HEK293 (cell line): ENCODE results near the gene SNRNP70.

Source experiments
- BCL11B ChIP-seq: fragments of 450-650 bp; formaldehyde crosslinking; IDR thresholded peaks from 2 replicates; pipeline ENCODE4 v1.5.1; 2016; ENCODE audit warnings: low read depth, missing biosample characterization, missing genetic modification characterization
- HOXA7 ChIP-seq: sonication (generic); formaldehyde crosslinking; IDR thresholded peaks from 2 replicates; pipeline ENCODE4 v1.8.1; 2022; ENCODE audit warnings: missing genetic modification reagents, borderline replicate concordance
- HOXD13 ChIP-seq: sonication (generic); formaldehyde crosslinking; IDR thresholded peaks from 2 replicates; pipeline ENCODE4 v1.8.0; 2022; ENCODE audit warnings: missing genetic modification reagents, borderline replicate concordance
- MZF1 ChIP-seq: fragments of 450-650 bp; formaldehyde crosslinking; IDR thresholded peaks from 2 replicates; pipeline ENCODE4 v1.5.1; 2017; ENCODE audit warnings: missing biosample characterization, missing genetic modification characterization, borderline replicate concordance
- SETDB1 ChIP-seq: IDR thresholded peaks from one replicate; pipeline ENCODE4 v1.6.1; 2017; ENCODE audit warnings: mild to moderate bottlenecking, low read length, moderate library complexity, mixed read lengths; ENCODE audit not compliant: insufficient read length
- WT1 ChIP-seq: fragments of 450-650 bp; formaldehyde crosslinking; IDR thresholded peaks from 2 replicates; pipeline ENCODE4 v1.5.1; 2016; ENCODE audit warnings: missing biosample characterization, missing genetic modification characterization
- YY2 ChIP-seq: fragments of 450-650 bp; formaldehyde crosslinking; IDR thresholded peaks from 2 replicates; pipeline ENCODE4 v1.5.1; 2016; ENCODE audit warnings: missing biosample characterization, missing genetic modification characterization
- ZBTB21 ChIP-seq: fragments of 450-650 bp; formaldehyde crosslinking; IDR thresholded peaks from 2 replicates; pipeline ENCODE4 v1.5.1; 2017; ENCODE audit warnings: missing biosample characterization, missing genetic modification characterization
- ZBTB7A ChIP-seq: fragments of 450-650 bp; formaldehyde crosslinking; IDR thresholded peaks from 2 replicates; pipeline ENCODE4 v1.5.1; 2016; ENCODE audit warnings: low read depth, missing biosample characterization, missing genetic modification characterization
- ZFP3 ChIP-seq: fragments of 450-650 bp; formaldehyde crosslinking; IDR thresholded peaks from 2 replicates; pipeline ENCODE4 v1.5.1; 2016; ENCODE audit warnings: low read depth, missing biosample characterization, missing genetic modification characterization
- ZNF155 ChIP-seq: fragments of 450-650 bp; formaldehyde crosslinking; IDR thresholded peaks from 2 replicates; pipeline ENCODE4 v1.5.1; 2016; ENCODE audit warnings: missing biosample characterization, missing genetic modification characterization
- ZNF157 ChIP-seq: fragments of 450-650 bp; formaldehyde crosslinking; IDR thresholded peaks from 2 replicates; pipeline ENCODE4 v1.5.1; 2016; ENCODE audit warnings: missing biosample characterization, missing genetic modification characterization
- ZNF169 ChIP-seq: fragments of 450-650 bp; formaldehyde crosslinking; IDR thresholded peaks from 2 replicates; pipeline ENCODE4 v1.5.1; 2016; ENCODE audit warnings: missing biosample characterization, missing genetic modification characterization
- ZNF23 ChIP-seq: fragments of 450-650 bp; formaldehyde crosslinking; IDR thresholded peaks from 2 replicates; pipeline ENCODE4 v1.5.1; 2016; ENCODE audit warnings: missing biosample characterization, missing genetic modification characterization, borderline replicate concordance
- ZNF341 ChIP-seq: fragments of 450-650 bp; formaldehyde crosslinking; IDR thresholded peaks from 2 replicates; pipeline ENCODE4; 2016; ENCODE audit warnings: low read depth, missing biosample characterization, missing genetic modification characterization
- ZNF366 ChIP-seq: fragments of 450-650 bp; formaldehyde crosslinking; conservative IDR thresholded peaks from 2 replicates; pipeline ENCODE4 v1.5.1; 2016; ENCODE audit warnings: missing biosample characterization, missing genetic modification characterization
- ZNF426 ChIP-seq: fragments of 450-650 bp; formaldehyde crosslinking; IDR thresholded peaks from 2 replicates; pipeline ENCODE4 v1.5.1; 2017; ENCODE audit warnings: missing biosample characterization, missing genetic modification characterization, mild to moderate bottlenecking, inconsistent platforms, moderate library complexity
- ZNF473 ChIP-seq: fragments of 450-650 bp; formaldehyde crosslinking; IDR thresholded peaks from 2 replicates; pipeline ENCODE4 v1.5.1; 2017; ENCODE audit warnings: missing biosample characterization, missing genetic modification characterization
- ZNF510 ChIP-seq: fragments of 450-650 bp; formaldehyde crosslinking; IDR thresholded peaks from 2 replicates; pipeline ENCODE4 v1.5.1; 2018; ENCODE audit warnings: mild to moderate bottlenecking, missing genetic modification characterization, missing biosample characterization; ENCODE audit not compliant: insufficient replicate concordance
- ZNF530 ChIP-seq: fragments of 450-650 bp; formaldehyde crosslinking; IDR thresholded peaks from 2 replicates; pipeline ENCODE4 v1.5.1; 2016; ENCODE audit warnings: low read depth, missing biosample characterization, missing genetic modification characterization
- ZNF549 ChIP-seq: fragments of 450-650 bp; IDR thresholded peaks from 2 replicates; pipeline ENCODE4 v1.5.1; 2018; ENCODE audit warnings: missing biosample characterization, missing genetic modification characterization, mild to moderate bottlenecking, inconsistent platforms, moderate library complexity
- ZNF561 ChIP-seq: fragments of 450-650 bp; IDR thresholded peaks from 2 replicates; pipeline ENCODE4 v1.5.1; 2018; ENCODE audit warnings: missing biosample characterization, missing genetic modification characterization, borderline replicate concordance
- ZNF596 ChIP-seq: fragments of 450-650 bp; IDR thresholded peaks from 2 replicates; pipeline ENCODE4 v1.5.0; 2018; ENCODE audit warnings: missing biosample characterization, mild to moderate bottlenecking, missing genetic modification characterization, moderate library complexity
- ZNF660 ChIP-seq: fragments of 450-650 bp; IDR thresholded peaks from 2 replicates; pipeline ENCODE4 v1.5.1; 2018; ENCODE audit warnings: missing biosample characterization, mild to moderate bottlenecking, missing genetic modification characterization
- ZNF776 ChIP-seq: fragments of 450-650 bp; formaldehyde crosslinking; IDR thresholded peaks from 2 replicates; pipeline ENCODE4 v1.5.0; 2017; ENCODE audit warnings: missing biosample characterization, missing genetic modification characterization, borderline replicate concordance
- ZNF843 ChIP-seq: fragments of 450-650 bp; formaldehyde crosslinking; IDR thresholded peaks from 2 replicates; pipeline ENCODE4 v1.5.1; 2016; ENCODE audit warnings: missing biosample characterization, missing genetic modification characterization
- TF ChIP-seq, protein P1 (sequence below): fragments of 450-650 bp; formaldehyde crosslinking; IDR thresholded peaks from 2 replicates; pipeline ENCODE4 v1.5.1; 2017; ENCODE audit warnings: missing biosample characterization, missing genetic modification characterization
- TF ChIP-seq, protein P2 (sequence below): fragments of 450-650 bp; formaldehyde crosslinking; IDR thresholded peaks from 2 replicates; pipeline ENCODE4 v1.5.1; 2016; ENCODE audit warnings: missing biosample characterization, missing genetic modification characterization
- TF ChIP-seq, protein P3 (sequence below): fragments of 450-650 bp; formaldehyde crosslinking; IDR thresholded peaks from 2 replicates; pipeline ENCODE4 v1.5.1; 2017; ENCODE audit warnings: missing biosample characterization, missing genetic modification characterization
- TF ChIP-seq, protein P4 (sequence below): fragments of 450-650 bp; formaldehyde crosslinking; IDR thresholded peaks from 2 replicates; pipeline ENCODE4 v1.5.1; 2016; ENCODE audit warnings: missing biosample characterization, missing genetic modification characterization
- TF ChIP-seq, protein P5 (sequence below): fragments of 450-650 bp; formaldehyde crosslinking; IDR thresholded peaks from 2 replicates; pipeline ENCODE4 v1.5.1; 2016; ENCODE audit warnings: missing biosample characterization, missing genetic modification characterization

SNRNP70 gene

DNA sequence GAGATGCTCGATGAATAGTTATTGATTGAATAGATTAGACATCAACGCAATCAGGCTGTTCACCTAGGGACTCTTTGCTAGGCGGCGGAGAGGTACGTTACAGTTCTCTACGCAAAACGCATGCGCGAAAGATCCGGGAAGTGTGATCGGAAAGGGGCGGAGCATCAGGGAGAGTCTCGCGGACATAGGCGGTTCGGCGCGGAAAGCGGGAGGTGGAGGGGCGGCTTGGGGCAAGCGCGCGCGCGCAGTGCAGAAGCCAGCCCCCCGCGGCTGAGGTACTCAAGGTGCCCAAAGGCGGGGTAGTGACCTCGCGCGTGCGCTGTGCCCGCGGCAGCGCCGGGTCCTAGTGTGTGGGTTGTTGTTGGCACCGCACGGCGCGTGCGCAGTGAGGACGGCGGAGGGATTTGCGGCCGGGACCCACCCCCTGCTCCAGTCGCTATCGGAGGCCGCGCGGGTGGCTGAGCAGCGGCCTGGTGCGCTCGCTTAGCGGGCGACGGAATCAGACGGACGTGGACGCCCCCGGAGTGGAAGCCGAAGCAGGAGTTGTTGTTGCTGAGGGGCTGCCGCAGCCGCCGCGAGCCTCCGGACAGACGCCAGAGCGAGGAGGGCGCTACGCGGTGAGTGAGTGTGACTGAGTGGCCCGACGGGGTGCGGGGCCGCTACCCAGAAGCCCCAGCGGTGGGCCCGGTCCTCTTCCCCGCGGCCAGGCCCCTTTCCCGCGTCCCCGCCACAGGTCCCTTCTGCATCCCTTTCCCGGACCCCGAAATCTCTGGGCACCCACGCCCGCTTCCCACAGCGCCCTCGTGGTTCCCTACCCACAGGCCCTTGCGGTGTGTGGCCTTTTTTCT lies at the start of gene SNRNP70 (continued):
- TF ChIP-seq, protein P1, sequence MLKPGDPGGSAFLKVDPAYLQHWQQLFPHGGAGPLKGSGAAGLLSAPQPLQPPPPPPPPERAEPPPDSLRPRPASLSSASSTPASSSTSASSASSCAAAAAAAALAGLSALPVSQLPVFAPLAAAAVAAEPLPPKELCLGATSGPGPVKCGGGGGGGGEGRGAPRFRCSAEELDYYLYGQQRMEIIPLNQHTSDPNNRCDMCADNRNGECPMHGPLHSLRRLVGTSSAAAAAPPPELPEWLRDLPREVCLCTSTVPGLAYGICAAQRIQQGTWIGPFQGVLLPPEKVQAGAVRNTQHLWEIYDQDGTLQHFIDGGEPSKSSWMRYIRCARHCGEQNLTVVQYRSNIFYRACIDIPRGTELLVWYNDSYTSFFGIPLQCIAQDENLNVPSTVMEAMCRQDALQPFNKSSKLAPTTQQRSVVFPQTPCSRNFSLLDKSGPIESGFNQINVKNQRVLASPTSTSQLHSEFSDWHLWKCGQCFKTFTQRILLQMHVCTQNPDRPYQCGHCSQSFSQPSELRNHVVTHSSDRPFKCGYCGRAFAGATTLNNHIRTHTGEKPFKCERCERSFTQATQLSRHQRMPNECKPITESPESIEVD: no peak
- no peak for TF ChIP-seq ZNF426
- TF ChIP-seq ZNF660: peak; percentile 38
- TF ChIP-seq ZNF530 (tag by site-specific recombination): no peak
- TF ChIP-seq ZBTB21 (tag by site-specific recombination): peak; percentile 67
- no peak for TF ChIP-seq MZF1 (tag by site-specific recombination)
- no peak for TF ChIP-seq ZNF596 (tag by site-specific recombination)
- 0 out of 2 replicates have a peak, but pooled peaks have one; percentile 43 for TF ChIP-seq HOXD13 (CRISPR knock-in tag)
- TF ChIP-seq ZFP3: no peak
- no peak for TF ChIP-seq ZNF549 (tag by site-specific recombination)
- no peak for TF ChIP-seq ZBTB7A (tag by site-specific recombination)
- peak; percentile 31; the same call in 1 of the 2 replicates for TF ChIP-seq HOXA7 (CRISPR knock-in tag)
- peak; percentile 76 for TF ChIP-seq YY2 (tag by site-specific recombination)
- peak; percentile 71; the same call in 1 of the 2 replicates for TF ChIP-seq BCL11B
- no peak for TF ChIP-seq ZNF510 (tag by site-specific recombination)
- peak; percentile 16; the same call in 1 of the 2 replicates for TF ChIP-seq WT1
- TF ChIP-seq ZNF561: peak; percentile 17; the same call in 1 of the 2 replicates
- TF ChIP-seq ZNF155 (tag by site-specific recombination): no peak
- TF ChIP-seq, protein P2, sequence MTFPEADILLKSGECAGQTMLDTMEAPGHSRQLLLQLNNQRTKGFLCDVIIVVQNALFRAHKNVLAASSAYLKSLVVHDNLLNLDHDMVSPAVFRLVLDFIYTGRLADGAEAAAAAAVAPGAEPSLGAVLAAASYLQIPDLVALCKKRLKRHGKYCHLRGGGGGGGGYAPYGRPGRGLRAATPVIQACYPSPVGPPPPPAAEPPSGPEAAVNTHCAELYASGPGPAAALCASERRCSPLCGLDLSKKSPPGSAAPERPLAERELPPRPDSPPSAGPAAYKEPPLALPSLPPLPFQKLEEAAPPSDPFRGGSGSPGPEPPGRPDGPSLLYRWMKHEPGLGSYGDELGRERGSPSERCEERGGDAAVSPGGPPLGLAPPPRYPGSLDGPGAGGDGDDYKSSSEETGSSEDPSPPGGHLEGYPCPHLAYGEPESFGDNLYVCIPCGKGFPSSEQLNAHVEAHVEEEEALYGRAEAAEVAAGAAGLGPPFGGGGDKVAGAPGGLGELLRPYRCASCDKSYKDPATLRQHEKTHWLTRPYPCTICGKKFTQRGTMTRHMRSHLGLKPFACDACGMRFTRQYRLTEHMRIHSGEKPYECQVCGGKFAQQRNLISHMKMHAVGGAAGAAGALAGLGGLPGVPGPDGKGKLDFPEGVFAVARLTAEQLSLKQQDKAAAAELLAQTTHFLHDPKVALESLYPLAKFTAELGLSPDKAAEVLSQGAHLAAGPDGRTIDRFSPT (tag by site-specific recombination): peak; percentile 99
- TF ChIP-seq, protein P3, sequence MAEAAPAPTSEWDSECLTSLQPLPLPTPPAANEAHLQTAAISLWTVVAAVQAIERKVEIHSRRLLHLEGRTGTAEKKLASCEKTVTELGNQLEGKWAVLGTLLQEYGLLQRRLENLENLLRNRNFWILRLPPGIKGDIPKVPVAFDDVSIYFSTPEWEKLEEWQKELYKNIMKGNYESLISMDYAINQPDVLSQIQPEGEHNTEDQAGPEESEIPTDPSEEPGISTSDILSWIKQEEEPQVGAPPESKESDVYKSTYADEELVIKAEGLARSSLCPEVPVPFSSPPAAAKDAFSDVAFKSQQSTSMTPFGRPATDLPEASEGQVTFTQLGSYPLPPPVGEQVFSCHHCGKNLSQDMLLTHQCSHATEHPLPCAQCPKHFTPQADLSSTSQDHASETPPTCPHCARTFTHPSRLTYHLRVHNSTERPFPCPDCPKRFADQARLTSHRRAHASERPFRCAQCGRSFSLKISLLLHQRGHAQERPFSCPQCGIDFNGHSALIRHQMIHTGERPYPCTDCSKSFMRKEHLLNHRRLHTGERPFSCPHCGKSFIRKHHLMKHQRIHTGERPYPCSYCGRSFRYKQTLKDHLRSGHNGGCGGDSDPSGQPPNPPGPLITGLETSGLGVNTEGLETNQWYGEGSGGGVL: 0 out of 2 replicates have a peak, but pooled peaks have one; percentile 10
- no peak for TF ChIP-seq SETDB1
- peak; percentile 81 for TF ChIP-seq ZNF843 (tag by site-specific recombination)
- 0 out of 2 replicates have a peak, but pooled peaks have one; percentile 27 for TF ChIP-seq ZNF169
- peak; percentile 90 for TF ChIP-seq ZNF341 (tag by site-specific recombination)
- no peak for TF ChIP-seq ZNF473 (tag by site-specific recombination)
- TF ChIP-seq ZNF366 (tag by site-specific recombination): peak; percentile 51; the same call in 1 of the 2 replicates
- TF ChIP-seq ZNF776 (tag by site-specific recombination): no peak
- TF ChIP-seq, protein P4, sequence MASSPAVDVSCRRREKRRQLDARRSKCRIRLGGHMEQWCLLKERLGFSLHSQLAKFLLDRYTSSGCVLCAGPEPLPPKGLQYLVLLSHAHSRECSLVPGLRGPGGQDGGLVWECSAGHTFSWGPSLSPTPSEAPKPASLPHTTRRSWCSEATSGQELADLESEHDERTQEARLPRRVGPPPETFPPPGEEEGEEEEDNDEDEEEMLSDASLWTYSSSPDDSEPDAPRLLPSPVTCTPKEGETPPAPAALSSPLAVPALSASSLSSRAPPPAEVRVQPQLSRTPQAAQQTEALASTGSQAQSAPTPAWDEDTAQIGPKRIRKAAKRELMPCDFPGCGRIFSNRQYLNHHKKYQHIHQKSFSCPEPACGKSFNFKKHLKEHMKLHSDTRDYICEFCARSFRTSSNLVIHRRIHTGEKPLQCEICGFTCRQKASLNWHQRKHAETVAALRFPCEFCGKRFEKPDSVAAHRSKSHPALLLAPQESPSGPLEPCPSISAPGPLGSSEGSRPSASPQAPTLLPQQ (tag by site-specific recombination): peak; percentile 99
- TF ChIP-seq ZNF23: peak; percentile 53; the same call in 1 of the 2 replicates
- 0 out of 2 replicates have a peak, but pooled peaks have one; percentile 35 for TF ChIP-seq ZNF157 (tag by site-specific recombination)
- TF ChIP-seq, protein P5, sequence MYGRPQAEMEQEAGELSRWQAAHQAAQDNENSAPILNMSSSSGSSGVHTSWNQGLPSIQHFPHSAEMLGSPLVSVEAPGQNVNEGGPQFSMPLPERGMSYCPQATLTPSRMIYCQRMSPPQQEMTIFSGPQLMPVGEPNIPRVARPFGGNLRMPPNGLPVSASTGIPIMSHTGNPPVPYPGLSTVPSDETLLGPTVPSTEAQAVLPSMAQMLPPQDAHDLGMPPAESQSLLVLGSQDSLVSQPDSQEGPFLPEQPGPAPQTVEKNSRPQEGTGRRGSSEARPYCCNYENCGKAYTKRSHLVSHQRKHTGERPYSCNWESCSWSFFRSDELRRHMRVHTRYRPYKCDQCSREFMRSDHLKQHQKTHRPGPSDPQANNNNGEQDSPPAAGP (tag by site-specific recombination): peak; percentile 90; the same call in 1 of the 2 replicates
